Heart right ventricle (tissue), 16 donors: ENCODE data around the gene LRRC46. TPM values are rescaled to one million over a fixed set of nuclear protein-coding genes. Genes with fewer than 3 reads are reported as not detected.

ENCODE experiments used
- ATAC-seq, 8 donors: fragments of 200-7000 bp; cut with Tn5 transposase; one replicate each; pipeline ENCODE4 v1.9.1; 2020; ENCODE audit warnings: mild to moderate bottlenecking in 8 of 8, moderate library complexity in 8 of 8, moderate number of reproducible peaks in 1 of 8
- DNase-seq, 2 donors: peaks; one replicate each; pipeline ENCODE4 v3.0.0-alpha.2; 2020
- H3K27ac ChIP-seq, 10 donors: fragments of 200-600 bp; sonication (generic) in 2 of 10; one replicate each; pipeline versions ENCODE4 v1.5.0 to v1.8.0; 2020 to 2022; ENCODE audit warnings: mild to moderate bottlenecking in 3 of 10
- H3K27me3 ChIP-seq, 7 donors: fragments of 200-600 bp; one replicate each; pipeline ENCODE4 v1.8.0; 2021 to 2022; ENCODE audit warnings: mild to moderate bottlenecking in 2 of 7
- H3K36me3 ChIP-seq, 9 donors: fragments of 200-600 bp; sonication (generic) in 1 of 9; one replicate each; pipeline versions ENCODE4 v1.5.0 to v1.8.0; 2020 to 2022; ENCODE audit warnings: mild to moderate bottlenecking in 2 of 9
- H3K4me1 ChIP-seq, 9 donors: fragments of 200-600 bp; sonication (generic) in 1 of 9; one replicate each; pipeline versions ENCODE4 v1.5.0 to v1.8.0; 2020 to 2022; ENCODE audit warnings: mild to moderate bottlenecking in 4 of 9
- H3K4me3 ChIP-seq, 10 donors: fragments of 200-600 bp; sonication (generic) in 2 of 10; one replicate each; pipeline versions ENCODE4 v1.5.0 to v1.8.0; 2020 to 2022; ENCODE audit warnings: mild to moderate bottlenecking in 7 of 10, moderate library complexity in 2 of 10
- H3K9me3 ChIP-seq, 11 donors: fragments of 200-600 bp in 10 of 11; sonication (generic) in 2 of 11; one replicate each; pipeline versions ENCODE4 v1.5.0 to v1.8.0; 2013 to 2022; ENCODE audit warnings: mild to moderate bottlenecking in 2 of 11, control low read depth in 1 of 11, moderate library complexity in 1 of 11
- WGBS, 2 donors: extraction: QIAGEN DNeasy Blood & Tissue Kit; methylation state at CpG; one replicate each; pipeline ENCODE4 v1.1.7; 2013; ENCODE audit warnings: inconsistent platforms in 1 of 2; 5-methylcytosine and 5-hydroxymethylcytosine counted together
- intact Hi-C, 10 donors: fragments of 100-400 bp; cut with DNase I; formaldehyde crosslinking; loops; one replicate each; pipeline versions ENCODE4 v1.11.1 to v1.14.2; 2022
- polyA plus RNA-seq, 2 donors: library from polyadenylated mRNA; stranded (reverse); fragments of 200-250 nt; gene quantifications; one replicate each; pipeline ENCODE4 v1.2.3, GENCODE V29; 2013
- total RNA-seq, 10 donors: library from RNA; stranded (reverse); fragmentation: NEBNext Ultra II Directional in 3 of 10; extraction: Animal tissue kit (Norgen Biotek cat#: 25700) in 3 of 10; gene quantifications; one replicate each; pipeline versions ENCODE4 v1.2.1 to v1.2.4, GENCODE V29; 2021 to 2023
- TF ChIP-seq, protein P1 (sequence below), 9 donors: fragments of 200-600 bp; sonication (generic) in 2 of 9; IDR thresholded peaks; one replicate each; pipeline versions ENCODE4 v1.5.0 to v1.8.0; 2021 to 2022; ENCODE audit warnings: antibody characterized with exemption in 9 of 9, mild to moderate bottlenecking in 5 of 9, moderate library complexity in 1 of 9
- donor health status: Arrhythmogenic right ventricular cardiomyopathy.
- donor health status: ischemic (EF 13 %, LVEDD 7.1; RV severe dilation, severe dysfunction).
- donor health status: healthy with polysubstance abuse.
- donor health status: DM: no; HTN: yes; CAD: no.
- donor health status: DM: no; HTN: no; CAD: no.
- donor health status: ischemic (EF 25% LVEDD 6.9; RV normal size, moderate dysfunction).
- donor health status: ischemic (EF 25% LVEDD 5.7; RV mildly dilated, moderate dysfunction).
- donor health status: healthy.
- donor health status: DM: yes; HTN: yes; CAD: no.
- donor health status: Ischemic cardiomyopathy.
- donor health status: ischemic (EF 35%, LVEDD 5.7; RV mildly dilated, moderate dysfunction).
- donor health status: nonischemic (EF 11% LVEDD 7.7; RV severe dilation, severe dysfunction).
- donor health status: DM: yes; HTN: yes; CAD: no.
- donor health status: PGD.
- donor health status: ischemic (EF 29% LVEDD 5.4; RV normal size, mild dysfunction).
- donor health status: nonischemic (EF 23%, LVEDD 6.1; RV moderate dilation, normal function).

LRRC46 gene
- total and polyA plus RNA-seq, 12 donors = 0.14 to 0.95 (median 0.34) TPM; not detected in 3

GRCh38 chr17:47810200-47810821 is 21.2 kb upstream of the LRRC46 start:
- no peak for ATAC-seq
- peaks cover 0 to 11% (median 0%) of the 10 kb centered on the region in 9 donors for H3K4me1 ChIP-seq
- no peak overlapping the region for H3K4me3 ChIP-seq
- H3K27me3 ChIP-seq = no peaks in the 10 kb centered on the region
- TF ChIP-seq, protein P1, sequence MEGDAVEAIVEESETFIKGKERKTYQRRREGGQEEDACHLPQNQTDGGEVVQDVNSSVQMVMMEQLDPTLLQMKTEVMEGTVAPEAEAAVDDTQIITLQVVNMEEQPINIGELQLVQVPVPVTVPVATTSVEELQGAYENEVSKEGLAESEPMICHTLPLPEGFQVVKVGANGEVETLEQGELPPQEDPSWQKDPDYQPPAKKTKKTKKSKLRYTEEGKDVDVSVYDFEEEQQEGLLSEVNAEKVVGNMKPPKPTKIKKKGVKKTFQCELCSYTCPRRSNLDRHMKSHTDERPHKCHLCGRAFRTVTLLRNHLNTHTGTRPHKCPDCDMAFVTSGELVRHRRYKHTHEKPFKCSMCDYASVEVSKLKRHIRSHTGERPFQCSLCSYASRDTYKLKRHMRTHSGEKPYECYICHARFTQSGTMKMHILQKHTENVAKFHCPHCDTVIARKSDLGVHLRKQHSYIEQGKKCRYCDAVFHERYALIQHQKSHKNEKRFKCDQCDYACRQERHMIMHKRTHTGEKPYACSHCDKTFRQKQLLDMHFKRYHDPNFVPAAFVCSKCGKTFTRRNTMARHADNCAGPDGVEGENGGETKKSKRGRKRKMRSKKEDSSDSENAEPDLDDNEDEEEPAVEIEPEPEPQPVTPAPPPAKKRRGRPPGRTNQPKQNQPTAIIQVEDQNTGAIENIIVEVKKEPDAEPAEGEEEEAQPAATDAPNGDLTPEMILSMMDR (IDR thresholded peaks at IDR 0.05) = no peak
- WGBS, 2 donors = 70 to 76% methylated on average over 10 of the region's 10 CpGs
- no peak for DNase-seq
- intact Hi-C loops = no loop called here
- no peaks in the 10 kb centered on the region for H3K9me3 ChIP-seq
- peaks cover 0 to 88% (median 24%) of the 10 kb centered on the region in 9 donors for H3K36me3 ChIP-seq
- no peak overlapping the region for H3K27ac ChIP-seq

- ATAC-seq = no peak
- DNase-seq = no peak
- Histone ChIP-seq H3K4me1 (peaks cover 0 to 6% (median 0%) of the 10 kb centered on the region in 9 donors), H3K27me3 (no peaks in the 10 kb centered on the region), H3K36me3 (peaks cover 0 to 95% (median 31%) of the 10 kb centered on the region in 9 donors), H3K4me3 (no peak overlapping the region), H3K27ac (no peak overlapping the region), H3K9me3 (no peaks in the 10 kb centered on the region)
- intact Hi-C loops = no loop called here
- 72 to 77% methylated on average over 9 of the region's 9 CpGs for WGBS, 2 donors
- TF ChIP-seq, protein P1 (IDR thresholded peaks at IDR 0.05) = no peak
Observed at GRCh38 chr17:47810901-47811635, 20.4 kb upstream of the LRRC46 start.

DNA sequence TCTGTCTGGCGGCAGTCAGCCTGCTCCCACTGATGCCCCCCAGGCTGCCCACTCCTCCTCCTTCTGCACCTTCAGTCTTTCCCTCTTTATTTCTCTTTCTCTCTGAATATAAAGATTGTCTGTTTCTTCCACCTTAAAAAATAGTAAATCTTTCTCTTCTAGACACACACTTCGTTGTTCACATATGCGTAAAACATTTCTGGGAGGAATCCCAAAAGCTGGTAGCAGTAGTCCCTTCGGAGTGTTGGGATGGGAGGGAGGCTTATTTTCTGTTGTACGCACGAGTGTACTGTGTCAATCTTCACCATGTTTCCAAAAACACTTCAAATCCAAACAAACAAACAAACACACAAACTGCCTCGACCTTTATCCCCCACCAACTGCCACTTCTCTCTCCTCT is 19.8 kb upstream of the LRRC46 start:
- WGBS, 2 donors = 75 to 76% methylated on average over 7 of the region's 7 CpGs
- H3K4me3 ChIP-seq = no peak overlapping the region
- H3K9me3 ChIP-seq = no peaks in the 10 kb centered on the region
- DNase-seq (no peak), ATAC-seq (no peak)
- no peaks in the 10 kb centered on the region for H3K27me3 ChIP-seq
- intact Hi-C loops = no loop called here
- TF ChIP-seq, protein P1 (IDR thresholded peaks at IDR 0.05) = no peak
- H3K36me3 ChIP-seq = peaks cover 0 to 99% (median 31%) of the 10 kb centered on the region in 9 donors
- peaks cover 0 to 6% (median 0%) of the 10 kb centered on the region in 9 donors for H3K4me1 ChIP-seq
- H3K27ac ChIP-seq = no peak overlapping the region

DNA sequence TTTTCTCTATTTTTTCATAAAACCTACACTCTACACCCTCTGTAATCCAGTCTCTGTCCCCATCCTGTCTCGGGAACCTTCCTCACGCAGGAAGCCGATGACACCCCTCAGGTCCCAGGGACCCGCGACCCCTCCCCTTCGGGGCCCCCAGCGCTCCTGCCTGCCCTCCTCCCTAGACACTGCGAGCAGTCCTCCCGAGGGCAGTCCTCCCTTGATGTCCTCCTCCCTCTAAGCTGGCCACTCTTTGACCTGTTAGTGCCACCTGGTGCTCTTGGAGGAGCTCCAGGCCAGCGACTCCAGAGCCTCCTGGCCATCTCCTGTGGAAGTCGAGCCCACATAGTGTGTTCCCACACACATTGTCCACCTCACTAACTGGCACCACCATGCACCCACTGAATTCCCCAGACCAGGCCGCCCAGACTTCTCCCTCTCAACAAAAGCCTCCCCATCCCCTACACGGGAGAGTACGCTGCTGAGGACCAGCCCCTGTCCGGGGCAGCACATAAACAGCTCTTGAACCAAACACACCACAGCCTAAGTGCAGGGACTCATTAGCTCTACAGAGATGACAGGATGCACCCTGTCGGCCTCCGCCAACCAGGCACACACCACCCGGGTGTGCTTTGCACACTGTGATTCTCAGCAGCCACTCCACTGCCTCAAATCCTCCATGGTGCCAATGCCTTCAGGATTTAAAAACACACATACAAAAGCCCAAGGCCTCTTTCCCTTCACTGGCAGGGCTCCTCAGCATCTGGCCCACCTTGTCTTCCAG is 19.1 kb upstream of the LRRC46 start:
- no peak for DNase-seq
- H3K4me3 ChIP-seq = no peak overlapping the region
- H3K27ac ChIP-seq = no peak overlapping the region
- WGBS, 2 donors = 84 to 86% methylated on average over 18 of the region's 18 CpGs
- H3K4me1 ChIP-seq = peaks cover 0 to 6% (median 0%) of the 10 kb centered on the region in 9 donors
- no peak for ATAC-seq
- no peaks in the 10 kb centered on the region for H3K27me3 ChIP-seq
- TF ChIP-seq, protein P1 (IDR thresholded peaks at IDR 0.05) = no peak
- intact Hi-C loops = no loop called here
- H3K36me3 ChIP-seq = peaks cover 0 to 99% (median 36%) of the 10 kb centered on the region in 9 donors
- no peaks in the 10 kb centered on the region for H3K9me3 ChIP-seq
